RWPE1 (cell line): ENCODE results near the gene SH3PXD2A.

Experiments
- CTCF ChIA-PET: fragments of 350-600 bp; sonication (Branson Sonifier 250); formaldehyde crosslinking; extraction: SDS; loops from one replicate; lab custom pipeline; 2021; lab: Yijun Ruan, JAX
- POLR2A ChIA-PET: fragments of 400-600 bp; formaldehyde crosslinking; extraction: SDS; loops from one replicate; lab custom pipeline; 2020; ENCODE audit warnings: antibody characterized with exemption; ENCODE audit not compliant: low non-redundant PET; lab: Yijun Ruan, JAX
- DNase-seq: peaks from one replicate; pipeline ENCODE4 v3.0.0; 2012; ENCODE audit warnings: low spot score
- H3K27ac ChIP-seq: fragments of 450-650 bp; 2 replicates; pipeline ENCODE4 v1.5.1; 2017
- CTCF ChIP-seq: fragments of 450-650 bp; conservative IDR thresholded peaks from 2 replicates; pipeline ENCODE4 v1.5.1; 2017; ENCODE audit warnings: low read depth, mild to moderate bottlenecking

The SH3PXD2A gene

GRCh38 chr10:103859161-103860086 lies 4.0 kb upstream of the SH3PXD2A start:
- CTCF ChIA-PET = interaction anchor here (0.6 to 0.7 kb wide), 2 partner anchors 30 to 238 kb away, joined by 3 read pairs; no protein-coding TSS in a partner anchor
- peak overlapping the region; percentile 59 for H3K27ac ChIP-seq
- POLR2A ChIA-PET = no interaction called here
- peak; percentile 73 for TF ChIP-seq CTCF
- DNase-seq = peak; percentile 69

- POLR2A ChIA-PET = no interaction called here
- no peak overlapping the region; the same call in 1 of the 2 replicates for H3K27ac ChIP-seq
- DNase-seq = no peak
- TF ChIP-seq CTCF = no peak
- CTCF ChIA-PET = interaction anchor here (0.6 to 1.0 kb wide), 3 partner anchors 26 to 479 kb away, joined by 3 read pairs; no protein-coding TSS in a partner anchor
Observed at GRCh38 chr10:103858360-103858759, 3.0 kb upstream of the SH3PXD2A start.

GRCh38 chr10:103856797-103857170 lies 1.4 kb upstream of the SH3PXD2A start:
- no peak for TF ChIP-seq CTCF
- no peak for DNase-seq
- ChIA-PET CTCF (interaction anchor here (0.5 to 0.9 kb wide), 4 partner anchors 28 to 308 kb away, joined by 3 to 5 read pairs (median 4); no protein-coding TSS in a partner anchor), POLR2A (interaction anchor here (0.6 to 1.3 kb wide), 2 partner anchors 25 to 67 kb away, joined by 3 to 4 read pairs; no protein-coding TSS in a partner anchor)
- peak overlapping the region; percentile 91 for H3K27ac ChIP-seq

GRCh38 chr10:103855852-103856796 lies 748 bp upstream of the SH3PXD2A start:
- no peak for DNase-seq
- H3K27ac ChIP-seq = peak overlapping the region; percentile 91
- TF ChIP-seq CTCF = no peak
- ChIA-PET POLR2A (interaction anchor here (0.5 to 1.3 kb wide), 4 partner anchors 25 to 143 kb away, joined by 3 to 11 read pairs (median 4); no protein-coding TSS in a partner anchor), CTCF (interaction anchor here (0.5 to 2.1 kb wide), 9 partner anchors 13 to 308 kb away, joined by 3 to 7 read pairs (median 5); no protein-coding TSS in a partner anchor)

GRCh38 chr10:103854686-103855391 lies 537 bp downstream of the SH3PXD2A start:
- ChIA-PET CTCF (interaction anchor here (0.6 to 2.1 kb wide), 15 partner anchors 11 to 521 kb away, joined by 3 to 7 read pairs (median 4); no protein-coding TSS in a partner anchor), POLR2A (interaction anchor here (0.7 to 1.0 kb wide), 4 partner anchors 17 to 438 kb away, joined by 3 to 4 read pairs (median 4); no protein-coding TSS in a partner anchor)
- H3K27ac ChIP-seq = peak overlapping the region; percentile 91

More at GRCh38 chr10:103854686-103855391, 537 bp downstream of the SH3PXD2A start:
- DNase-seq = peak; percentile 54
- no peak for TF ChIP-seq CTCF
